ENCODE measurements around the gene DTHD1.

Gene DTHD1

DNA sequence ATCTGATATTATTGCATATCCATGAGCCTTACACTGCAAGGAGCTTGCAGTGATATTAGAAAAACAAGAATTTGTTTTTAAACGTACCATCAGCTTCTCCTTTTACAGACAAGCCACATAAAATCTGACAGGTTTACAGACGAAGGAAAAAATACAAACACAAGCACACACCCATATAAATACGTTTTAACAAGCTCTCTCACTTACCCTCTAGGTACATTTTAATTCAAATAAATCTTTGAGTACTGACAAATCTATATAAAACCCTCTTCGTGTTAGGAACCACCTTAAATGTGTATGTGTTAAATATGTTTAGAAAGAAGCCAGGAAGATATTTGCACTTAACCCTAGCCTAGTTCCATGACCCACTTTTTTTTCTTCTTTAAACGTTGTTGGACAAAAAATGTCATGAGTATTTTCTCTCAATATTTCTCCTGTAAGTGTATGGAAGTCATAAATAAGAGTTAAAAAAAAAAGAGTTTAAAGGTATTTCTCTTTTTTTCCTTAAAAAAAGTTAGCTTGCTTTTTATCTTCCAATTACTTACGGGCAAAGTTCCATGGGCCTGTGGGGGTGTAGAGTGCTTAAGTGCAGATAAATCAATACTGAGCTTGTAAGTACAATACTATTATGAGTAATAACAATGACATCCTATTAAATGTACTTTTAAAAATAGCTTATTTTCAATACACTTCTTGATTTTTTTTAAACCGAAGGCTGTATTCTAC, 38.6 kb upstream of the DTHD1 start:
- H3K4me3 ChIP-seq (ENCODE audit: low read depth in 1 of 2, low read length in 2 of 2) = peak overlapping the region; percentile 77 to 92
- peaks cover 68% of the 10 kb centered on the region for H3K79me2 ChIP-seq (ENCODE audit: insufficient read depth, low read length)
- TF ChIP-seq, protein P1, sequence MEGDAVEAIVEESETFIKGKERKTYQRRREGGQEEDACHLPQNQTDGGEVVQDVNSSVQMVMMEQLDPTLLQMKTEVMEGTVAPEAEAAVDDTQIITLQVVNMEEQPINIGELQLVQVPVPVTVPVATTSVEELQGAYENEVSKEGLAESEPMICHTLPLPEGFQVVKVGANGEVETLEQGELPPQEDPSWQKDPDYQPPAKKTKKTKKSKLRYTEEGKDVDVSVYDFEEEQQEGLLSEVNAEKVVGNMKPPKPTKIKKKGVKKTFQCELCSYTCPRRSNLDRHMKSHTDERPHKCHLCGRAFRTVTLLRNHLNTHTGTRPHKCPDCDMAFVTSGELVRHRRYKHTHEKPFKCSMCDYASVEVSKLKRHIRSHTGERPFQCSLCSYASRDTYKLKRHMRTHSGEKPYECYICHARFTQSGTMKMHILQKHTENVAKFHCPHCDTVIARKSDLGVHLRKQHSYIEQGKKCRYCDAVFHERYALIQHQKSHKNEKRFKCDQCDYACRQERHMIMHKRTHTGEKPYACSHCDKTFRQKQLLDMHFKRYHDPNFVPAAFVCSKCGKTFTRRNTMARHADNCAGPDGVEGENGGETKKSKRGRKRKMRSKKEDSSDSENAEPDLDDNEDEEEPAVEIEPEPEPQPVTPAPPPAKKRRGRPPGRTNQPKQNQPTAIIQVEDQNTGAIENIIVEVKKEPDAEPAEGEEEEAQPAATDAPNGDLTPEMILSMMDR (IDR thresholded peaks at IDR 0.05; ENCODE audit: borderline replicate concordance, extremely low read depth, low read length, poor library complexity, severe bottlenecking) = no peak
- TF ChIP-seq EZH2 (IDR thresholded peaks at IDR 0.05; ENCODE audit: borderline replicate concordance, low read depth, low read length, severe bottlenecking) = no peak
- H4K20me1 ChIP-seq (ENCODE audit: insufficient read depth, low read length) = no peaks in the 10 kb centered on the region
- H3K27ac ChIP-seq (ENCODE audit: low read length) = peak overlapping the region; percentile 95
- H3K9me3 ChIP-seq (ENCODE audit: insufficient read depth, low read length, severe bottlenecking) = no peaks in the 10 kb centered on the region
- peak overlapping the region; percentile 80 for H3K4me2 ChIP-seq (ENCODE audit: insufficient read depth, low read length)
- peaks cover 22% of the 10 kb centered on the region for H3K36me3 ChIP-seq (ENCODE audit: insufficient read depth, low read length)
- no peak for ATAC-seq (ENCODE audit: insufficient read depth, low read depth)
- no peak for DNase-seq
- H2AFZ ChIP-seq (ENCODE audit: low read depth, low read length) = peak overlapping the region; percentile 43; the same call in 1 of the 2 replicates
- H3K9ac ChIP-seq (ENCODE audit: low read depth, low read length) = peak overlapping the region; percentile 96
- peaks cover 32% of the 10 kb centered on the region for H3K4me1 ChIP-seq (ENCODE audit: insufficient read depth, low read length)
- H3K27me3 ChIP-seq (ENCODE audit: insufficient read depth, low read length, poor library complexity) = no peaks in the 10 kb centered on the region

DNA sequence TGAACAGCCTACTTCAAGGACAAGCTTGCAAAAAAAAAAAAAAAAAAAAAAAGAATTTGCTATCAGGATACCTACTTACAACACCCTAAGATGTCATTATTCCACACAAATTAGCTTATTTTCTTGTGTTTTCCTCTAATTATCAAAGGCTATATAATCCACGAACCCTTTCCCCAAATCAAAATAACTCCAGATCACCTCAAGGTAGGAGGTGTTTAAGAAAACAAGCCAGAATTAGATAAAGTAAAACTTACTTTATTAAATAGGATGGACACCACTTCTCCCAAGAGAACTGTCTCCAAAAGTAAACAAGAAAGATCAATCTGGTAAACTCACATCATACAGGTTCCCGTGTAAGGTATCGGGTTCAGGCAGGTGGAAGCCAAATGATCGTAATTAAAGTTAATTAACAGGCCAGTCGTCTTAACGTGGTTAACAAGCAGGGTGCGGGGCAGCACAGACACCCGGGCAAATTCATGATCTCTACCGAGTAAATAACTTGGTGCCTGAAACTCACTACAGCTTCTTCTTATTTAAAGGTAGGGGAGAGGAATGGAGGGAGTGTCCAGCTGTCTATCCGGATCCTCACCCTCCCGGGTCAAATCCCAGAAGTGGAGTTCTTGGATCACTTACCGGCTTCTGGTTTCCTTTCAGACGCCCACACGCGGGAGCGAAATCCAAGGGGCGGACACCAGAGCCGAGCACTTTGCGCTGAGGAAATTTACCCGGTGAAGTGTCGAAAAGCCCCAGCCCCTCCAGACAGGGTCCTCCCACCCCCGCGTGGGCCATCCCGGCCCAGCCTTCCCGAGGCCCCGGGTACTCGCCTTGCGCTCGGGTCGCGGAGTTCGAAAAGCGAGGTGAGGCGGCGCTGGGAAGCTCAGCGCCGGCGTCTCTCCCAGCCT, 37.8 kb upstream of the DTHD1 start:
- no peak for TF ChIP-seq EZH2 (IDR thresholded peaks at IDR 0.05; ENCODE audit: borderline replicate concordance, low read depth, low read length, severe bottlenecking)
- TF ChIP-seq, protein P1 (IDR thresholded peaks at IDR 0.05; ENCODE audit: borderline replicate concordance, extremely low read depth, low read length, poor library complexity, severe bottlenecking) = no peak
- H3K4me3 ChIP-seq (ENCODE audit: low read depth in 1 of 2, low read length in 2 of 2) = peak overlapping the region; percentile 77 to 92

DNA sequence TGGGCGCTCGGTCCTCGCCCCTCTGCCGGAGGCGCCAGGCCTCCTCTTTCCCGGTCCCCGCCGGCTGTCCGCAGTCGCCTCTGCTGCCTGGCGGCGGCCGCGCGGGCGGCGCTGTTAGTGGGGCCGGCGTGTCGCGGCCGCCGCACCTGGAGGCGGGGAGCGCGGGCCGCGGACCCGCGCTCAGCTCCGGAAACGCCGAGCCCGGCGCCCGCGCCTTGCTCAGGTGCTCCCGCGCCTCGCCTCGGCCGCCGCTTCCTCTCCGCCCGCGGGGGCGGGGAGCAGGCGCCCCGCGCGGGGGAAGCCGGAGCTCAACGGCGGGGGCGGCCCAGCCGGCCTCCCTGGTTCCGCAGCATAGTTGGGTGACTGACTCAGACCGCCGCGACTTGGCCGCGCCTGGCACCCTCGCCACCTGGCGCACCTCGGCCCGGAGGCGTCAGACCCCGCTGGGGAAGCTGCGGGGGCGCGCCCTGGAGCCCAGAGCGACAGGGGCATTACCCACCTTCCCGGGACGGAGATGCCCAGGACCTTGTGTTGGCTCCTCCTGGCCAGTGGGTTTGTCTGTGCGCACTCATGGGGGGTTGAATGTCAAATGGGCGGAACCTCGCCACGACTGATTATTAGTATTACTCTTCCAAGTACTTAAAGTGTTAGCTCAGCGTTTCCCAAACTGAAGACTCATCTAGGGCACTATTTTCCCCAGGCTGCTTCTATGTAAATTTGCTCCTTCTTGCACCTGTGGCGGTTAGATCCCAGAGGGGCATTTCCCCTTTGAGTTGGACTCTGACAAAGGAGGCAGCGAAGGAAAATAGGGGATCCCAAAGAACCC, 36.9 kb upstream of the DTHD1 start, which contains the start of gene ARAP2:
Gene ARAP2 (minus strand): TSS at position 258 of the 826 bp plus-strand sequence. CDS start 15,028 bp downstream, outside the sequence.
- Histone ChIP-seq H4K20me1 (ENCODE audit: insufficient read depth, low read length) (no peaks in the 10 kb centered on the region), H3K79me2 (ENCODE audit: insufficient read depth, low read length) (peaks cover 52% of the 10 kb centered on the region), H3K27me3 (ENCODE audit: insufficient read depth, low read length, poor library complexity) (no peaks in the 10 kb centered on the region), H3K36me3 (ENCODE audit: insufficient read depth, low read length) (peaks cover 5% of the 10 kb centered on the region; the same call in 1 of the 2 replicates), H3K4me2 (ENCODE audit: insufficient read depth, low read length) (peak within 1 kb of the TSS; percentile 80), H3K9ac (ENCODE audit: low read depth, low read length) (peak within 1 kb of the TSS; percentile 96), H3K9me3 (ENCODE audit: insufficient read depth, low read length, severe bottlenecking) (no peaks in the 10 kb centered on the region), H3K4me3 (ENCODE audit: low read depth in 1 of 2, low read length in 2 of 2) (peak within 1 kb of the TSS; percentile 77 to 92), H3K4me1 (ENCODE audit: insufficient read depth, low read length) (peaks cover 32% of the 10 kb centered on the region), H2AFZ (ENCODE audit: low read depth, low read length) (peak within 1 kb of the TSS; percentile 98), H3K27ac (ENCODE audit: low read length) (peak within 1 kb of the TSS; percentile 95)
- TF ChIP-seq EZH2 (IDR thresholded peaks at IDR 0.05; ENCODE audit: borderline replicate concordance, low read depth, low read length, severe bottlenecking) = no peak
- TF ChIP-seq, protein P1 (IDR thresholded peaks at IDR 0.05; ENCODE audit: borderline replicate concordance, extremely low read depth, low read length, poor library complexity, severe bottlenecking) = peak; percentile 24
- ATAC-seq (ENCODE audit: insufficient read depth, low read depth) (peak; percentile 69), DNase-seq (peak; percentile 76)

More for the DNA sequence above, 37.8 kb upstream of the DTHD1 start:
- H3K4me1 ChIP-seq (ENCODE audit: insufficient read depth, low read length) = peaks cover 32% of the 10 kb centered on the region
- peak overlapping the region; percentile 98 for H2AFZ ChIP-seq (ENCODE audit: low read depth, low read length)
- DNase-seq (peak; percentile 66), ATAC-seq (ENCODE audit: insufficient read depth, low read depth) (peak; percentile 58)
- H3K27me3 ChIP-seq (ENCODE audit: insufficient read depth, low read length, poor library complexity) = no peaks in the 10 kb centered on the region
- H3K36me3 ChIP-seq (ENCODE audit: insufficient read depth, low read length) = peaks cover 14% of the 10 kb centered on the region
- peaks cover 60% of the 10 kb centered on the region for H3K79me2 ChIP-seq (ENCODE audit: insufficient read depth, low read length)
- peak overlapping the region; percentile 96 for H3K9ac ChIP-seq (ENCODE audit: low read depth, low read length)
- H3K9me3 ChIP-seq (ENCODE audit: insufficient read depth, low read length, severe bottlenecking) = no peaks in the 10 kb centered on the region
- H3K27ac ChIP-seq (ENCODE audit: low read length) = peak overlapping the region; percentile 95
- peak overlapping the region; percentile 80 for H3K4me2 ChIP-seq (ENCODE audit: insufficient read depth, low read length)
- no peaks in the 10 kb centered on the region for H4K20me1 ChIP-seq (ENCODE audit: insufficient read depth, low read length)
